GM19023 (cell line): ENCODE data around the gene MVB12B.

ENCODE experiments used
- ATAC-seq: cut with Tn5 transposase; IDR thresholded peaks from one replicate; pipeline ENCODE4 v1.9.1; 2021; ENCODE audit warnings: mild to moderate bottlenecking, moderate library complexity; ENCODE audit not compliant: unreplicated experiment

Gene MVB12B

DNA sequence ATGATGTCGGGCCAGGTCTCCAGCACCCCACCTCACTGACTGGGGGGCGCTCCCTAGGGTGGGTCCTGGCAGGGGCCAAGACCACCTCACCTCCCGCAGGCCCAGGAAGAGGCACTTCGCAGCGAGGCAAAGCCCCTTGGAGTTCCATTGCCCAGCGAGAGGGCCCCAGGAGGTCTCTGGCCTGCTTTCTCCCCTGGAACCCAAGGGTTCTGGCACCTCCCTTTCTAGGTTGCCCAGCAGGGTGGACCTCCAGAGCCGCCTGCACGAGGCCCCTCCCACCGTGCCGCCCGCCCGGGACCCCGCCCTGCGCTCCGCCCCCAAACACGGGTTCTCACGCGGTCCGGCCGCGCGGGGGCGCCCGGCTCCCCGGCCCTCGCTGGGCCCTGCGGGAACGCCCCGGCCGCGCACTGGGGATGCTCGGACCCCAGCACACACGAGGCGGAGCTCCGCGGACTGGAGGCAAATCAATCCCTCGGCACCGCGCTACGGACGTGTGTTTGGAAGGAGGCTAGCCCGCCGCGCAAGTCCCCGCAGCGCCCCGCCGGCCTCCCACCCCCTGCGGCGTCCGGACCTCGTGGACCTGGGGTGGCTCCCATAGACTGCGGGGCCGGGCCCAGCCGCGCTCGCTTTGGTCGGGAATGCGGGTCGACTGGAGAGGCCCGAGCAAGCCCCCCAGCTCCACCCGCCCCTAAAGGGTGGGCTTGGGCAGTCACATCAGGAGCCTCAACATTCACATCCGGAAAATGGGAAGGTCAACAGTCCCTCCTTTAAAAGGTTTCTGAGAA is 187.6 kb downstream of the MVB12B start:
- no peak for ATAC-seq

DNA sequence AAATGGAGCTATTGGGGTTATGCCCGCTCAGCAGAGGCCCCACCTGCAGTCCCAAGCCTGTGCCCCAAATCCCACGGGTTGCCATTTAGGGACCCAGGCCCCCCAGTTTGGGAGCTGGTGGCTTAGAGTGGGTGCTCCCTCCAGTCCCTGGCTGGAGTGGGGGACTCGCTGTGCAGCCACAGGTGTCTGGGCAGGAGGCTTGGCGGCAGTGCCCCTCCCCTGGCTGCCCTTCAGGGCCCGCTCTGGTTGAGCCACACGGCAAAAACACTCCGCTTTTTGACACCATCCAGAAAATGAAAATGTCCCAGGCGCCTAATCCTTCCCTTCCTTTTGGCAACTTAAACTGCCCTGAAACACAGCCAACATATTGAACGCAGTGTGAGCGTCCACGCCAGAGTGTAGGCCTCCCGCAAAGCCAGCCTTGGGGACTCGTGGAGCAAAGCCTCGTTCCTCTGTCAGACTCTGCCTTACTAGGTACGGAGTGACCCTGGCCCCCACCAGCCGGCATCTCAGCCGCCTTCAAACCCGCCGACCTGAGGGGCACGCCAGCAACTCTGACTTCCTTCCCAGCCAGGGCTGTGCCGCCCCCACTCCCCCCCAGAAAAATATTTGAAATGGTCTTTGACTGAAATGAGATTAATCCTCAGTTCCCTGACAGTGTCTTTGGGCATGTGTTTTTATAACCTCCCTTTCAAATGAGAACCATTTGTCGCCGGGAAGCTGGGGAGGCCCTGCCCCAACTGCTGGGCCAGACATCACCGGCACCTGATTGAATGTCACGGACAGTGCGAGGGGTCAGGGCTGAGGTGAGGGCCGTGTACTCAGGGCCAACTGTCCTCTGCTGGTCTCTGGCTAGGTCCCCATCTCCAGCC is 188.6 kb downstream of the MVB12B start:
- ATAC-seq: no peak

DNA sequence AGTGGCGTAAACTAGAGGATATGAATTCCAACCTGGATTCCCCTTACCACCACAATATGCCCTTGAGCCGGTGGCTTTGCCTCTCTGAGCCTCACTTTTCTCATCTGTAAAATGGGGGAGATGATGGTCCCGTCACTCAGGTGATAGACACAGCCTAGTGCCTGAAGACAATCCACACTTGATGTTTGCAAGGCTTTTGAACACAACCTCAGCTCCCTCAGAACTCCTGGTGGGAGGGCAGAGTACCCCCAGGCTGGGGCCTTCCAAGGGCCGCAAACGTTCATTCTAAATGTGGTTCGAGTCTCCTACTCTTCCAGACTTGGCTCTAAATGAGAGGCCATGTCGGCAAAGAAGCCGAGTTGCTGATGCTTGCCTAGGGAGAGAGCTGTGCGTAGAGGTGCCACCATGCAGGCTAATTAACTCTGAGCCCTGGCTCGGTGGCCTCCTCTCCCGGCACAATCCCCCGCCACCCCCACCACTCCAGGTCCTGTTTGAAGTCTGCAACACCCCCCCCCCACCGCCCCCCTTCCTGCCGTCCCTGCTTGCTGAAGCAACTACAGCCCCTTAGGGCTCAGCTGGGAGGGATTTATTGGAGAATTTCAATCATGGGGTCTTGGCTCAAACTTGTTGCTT is 189.4 kb downstream of the MVB12B start:
- no peak for ATAC-seq

DNA sequence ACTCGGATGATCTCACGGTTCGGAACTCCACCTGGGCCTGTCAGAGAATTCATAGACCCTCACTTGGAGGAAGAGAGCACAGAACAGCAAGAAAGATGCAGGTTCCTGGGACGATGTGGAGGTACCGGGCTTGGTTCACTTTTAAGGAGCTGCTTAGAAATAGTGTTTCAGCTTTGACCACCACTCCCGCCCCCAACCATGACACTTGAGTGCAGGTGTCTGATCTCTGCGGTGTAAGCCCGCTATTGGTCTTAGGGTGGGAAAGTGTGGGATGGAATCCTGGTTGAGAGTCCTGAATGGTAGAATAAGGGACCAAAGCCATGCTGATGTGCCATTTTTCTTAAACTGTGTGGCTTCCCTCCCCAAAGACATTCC is 189.9 kb downstream of the MVB12B start:
- no peak for ATAC-seq

DNA sequence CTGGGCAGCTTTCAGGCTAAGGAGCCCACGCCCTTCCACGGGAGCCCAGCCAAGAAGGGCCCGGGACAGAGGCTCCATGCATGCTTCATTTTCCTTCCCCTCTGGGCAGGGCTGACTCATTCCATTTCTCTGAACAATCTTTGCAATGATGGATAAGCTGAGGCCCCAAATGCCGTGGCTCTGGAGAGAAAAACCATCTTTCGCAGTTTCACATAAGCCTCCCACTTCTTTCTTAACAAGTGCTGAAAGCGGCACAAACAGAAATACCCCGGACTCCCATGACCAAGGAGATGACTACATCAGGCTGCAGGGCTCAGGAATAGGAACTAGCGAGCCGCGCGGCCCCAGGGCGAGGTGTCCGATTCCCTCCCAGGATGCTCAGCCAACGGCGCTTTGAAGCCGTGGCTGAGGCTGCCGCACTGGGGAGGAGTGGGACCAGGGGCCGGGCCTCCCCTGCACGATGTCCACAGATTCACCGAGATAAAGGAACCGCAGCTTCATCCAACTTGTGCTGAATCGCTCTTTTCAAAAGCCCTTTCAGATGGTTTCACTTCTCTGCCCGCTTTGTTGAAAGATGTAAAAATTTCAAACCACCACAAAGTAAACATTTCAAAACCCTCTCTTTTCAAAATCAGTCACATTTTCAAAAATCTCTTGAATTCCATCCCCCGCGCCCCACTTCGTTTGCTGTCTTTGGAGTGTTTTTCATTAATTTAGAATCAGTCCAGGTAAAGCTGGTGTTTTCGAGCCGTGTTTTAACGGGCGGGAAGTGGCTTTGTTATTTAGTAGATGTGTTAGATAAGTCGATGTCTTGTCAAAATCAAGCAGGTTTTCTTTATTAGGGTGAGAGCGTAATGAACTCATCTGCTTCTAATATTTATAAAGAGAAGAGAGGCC is 190.6 kb downstream of the MVB12B start:
- no peak for ATAC-seq

DNA sequence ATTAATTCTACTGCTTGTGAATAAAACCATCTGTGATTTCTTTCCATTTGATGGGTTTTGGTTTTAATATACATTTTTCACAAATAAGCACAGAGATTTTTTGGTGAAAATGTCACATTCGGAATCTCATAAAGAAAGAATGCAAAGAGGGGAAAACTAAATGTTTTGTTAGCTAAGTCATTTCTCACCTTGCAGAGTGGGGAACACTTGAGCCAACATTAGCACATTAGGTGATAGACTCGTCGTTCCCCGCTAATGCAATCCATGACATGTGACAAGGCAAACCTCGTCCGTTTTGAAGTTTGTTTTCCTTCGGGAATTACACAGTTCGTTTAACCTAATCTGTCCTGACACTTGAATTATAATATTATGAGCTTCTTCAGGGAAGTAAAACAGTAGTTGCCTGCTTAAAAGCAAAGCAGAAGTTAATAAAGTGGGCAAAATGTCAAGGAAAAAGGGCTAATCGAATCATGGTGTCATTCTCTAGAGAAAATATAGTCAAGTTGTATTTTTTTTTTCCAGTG is 191.3 kb downstream of the MVB12B start:
- ATAC-seq: no peak

DNA sequence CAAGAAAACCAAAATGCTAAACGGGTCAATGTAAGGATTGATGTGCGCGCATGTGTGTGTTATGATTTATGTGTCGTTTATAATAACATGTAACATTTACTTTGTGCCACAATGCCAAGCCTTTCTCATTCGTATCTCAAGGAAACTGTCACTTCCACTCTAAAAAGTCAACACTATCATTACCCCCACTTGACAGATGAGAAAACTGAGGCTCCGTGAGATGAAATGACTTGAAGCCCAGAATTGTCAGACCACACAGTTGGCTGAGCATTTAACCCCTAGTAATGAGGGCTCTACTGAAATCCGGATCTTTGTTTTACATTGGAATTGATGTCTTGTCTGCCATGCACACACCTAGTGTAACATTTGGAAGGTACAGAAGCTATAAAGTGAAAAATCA is 192.1 kb downstream of the MVB12B start:
- ATAC-seq: no peak

DNA sequence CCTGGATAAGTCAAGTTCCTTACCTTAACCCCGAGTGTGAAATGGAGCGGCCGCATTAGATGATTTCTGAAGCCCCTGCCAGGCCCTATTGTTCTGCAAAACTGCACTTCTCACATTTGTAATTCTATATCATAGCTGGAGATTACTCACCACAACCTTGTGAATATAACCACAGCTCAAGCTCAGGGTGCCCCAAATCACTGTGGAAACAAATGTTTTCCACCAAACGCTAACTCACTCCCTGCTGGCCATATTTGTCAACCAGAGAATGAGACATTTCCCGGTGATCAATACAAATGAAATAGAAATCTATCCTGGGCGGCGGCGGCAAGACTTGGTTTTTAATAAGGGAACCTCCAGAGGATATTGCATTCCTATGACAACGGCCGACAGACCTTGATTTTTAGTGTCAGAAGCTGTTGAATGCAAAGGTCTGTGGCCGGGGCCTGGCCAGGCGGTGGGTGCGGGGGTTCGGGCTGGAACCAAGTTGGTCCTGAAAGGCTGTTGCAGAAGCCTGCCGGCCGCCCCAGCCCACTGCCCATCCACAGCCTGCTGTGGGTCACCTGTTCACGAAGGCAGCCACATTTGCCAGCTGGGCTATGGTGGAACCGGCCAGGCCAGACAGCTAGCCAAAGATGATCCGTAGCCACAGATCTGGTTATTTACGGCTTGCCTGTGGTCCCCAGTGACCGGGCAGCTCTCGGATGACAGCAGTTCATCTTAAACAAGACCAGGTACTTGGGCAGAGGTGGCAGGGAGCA is 193.2 kb downstream of the MVB12B start:
- no peak for ATAC-seq

DNA sequence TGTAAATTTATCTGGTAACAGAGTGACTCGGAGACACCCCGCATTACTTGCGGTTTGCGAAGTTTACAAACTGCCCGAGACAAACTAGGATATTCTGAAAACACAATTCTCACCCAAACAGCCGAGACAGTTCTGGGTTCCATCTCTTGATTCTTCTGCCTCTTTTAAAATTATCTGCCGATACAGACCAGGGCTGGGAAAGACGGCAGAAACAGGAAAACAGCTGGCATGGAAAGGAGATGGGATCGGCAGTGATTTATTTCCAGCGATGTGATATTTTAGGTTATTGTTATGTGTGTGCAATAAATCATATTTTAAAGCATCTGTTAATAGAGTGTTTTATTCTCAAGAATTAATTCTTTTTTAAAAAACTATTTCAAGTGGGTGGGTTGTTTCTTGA is 193.8 kb downstream of the MVB12B start:
- ATAC-seq: no peak

DNA sequence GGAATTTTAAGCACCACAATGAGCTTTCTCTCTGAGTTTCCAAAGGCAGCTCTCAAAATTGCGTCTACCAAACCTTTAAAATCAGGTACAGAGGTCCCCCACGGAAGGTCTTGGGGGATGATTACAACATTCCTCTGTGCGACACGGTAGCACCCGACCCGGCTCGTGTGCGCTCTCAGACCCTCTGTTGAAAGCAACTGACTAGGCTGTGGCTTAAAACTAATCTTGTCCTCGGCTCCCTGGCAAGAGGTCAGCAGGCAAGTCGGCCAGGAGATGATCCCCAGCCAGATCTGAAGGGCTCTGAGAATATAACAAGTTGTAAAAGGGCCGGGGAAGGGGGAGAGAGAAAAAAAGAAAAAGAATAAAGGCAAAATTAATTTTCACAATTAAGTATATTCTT is 194.5 kb downstream of the MVB12B start:
- ATAC-seq: no peak

DNA sequence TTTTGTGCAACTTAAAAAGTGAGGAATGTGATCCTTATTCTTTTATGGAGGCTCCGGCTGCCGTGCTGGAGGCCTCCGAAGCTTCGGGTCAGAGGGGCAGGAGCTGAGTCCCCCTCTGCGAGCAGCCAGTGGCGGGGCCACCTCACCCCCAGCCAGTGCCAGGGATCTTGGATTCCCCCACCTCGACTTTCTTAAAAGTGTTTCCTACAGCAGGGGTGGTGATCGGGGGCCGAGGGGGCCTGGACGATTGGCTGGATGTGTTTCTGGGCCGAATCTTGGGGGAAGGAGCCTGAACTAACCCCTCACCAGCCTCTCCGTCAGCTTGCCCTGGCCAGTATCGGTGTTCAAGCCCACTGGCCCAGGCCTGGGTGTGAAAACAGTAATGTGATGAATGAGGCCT is 194.9 kb downstream of the MVB12B start:
- no peak for ATAC-seq

DNA sequence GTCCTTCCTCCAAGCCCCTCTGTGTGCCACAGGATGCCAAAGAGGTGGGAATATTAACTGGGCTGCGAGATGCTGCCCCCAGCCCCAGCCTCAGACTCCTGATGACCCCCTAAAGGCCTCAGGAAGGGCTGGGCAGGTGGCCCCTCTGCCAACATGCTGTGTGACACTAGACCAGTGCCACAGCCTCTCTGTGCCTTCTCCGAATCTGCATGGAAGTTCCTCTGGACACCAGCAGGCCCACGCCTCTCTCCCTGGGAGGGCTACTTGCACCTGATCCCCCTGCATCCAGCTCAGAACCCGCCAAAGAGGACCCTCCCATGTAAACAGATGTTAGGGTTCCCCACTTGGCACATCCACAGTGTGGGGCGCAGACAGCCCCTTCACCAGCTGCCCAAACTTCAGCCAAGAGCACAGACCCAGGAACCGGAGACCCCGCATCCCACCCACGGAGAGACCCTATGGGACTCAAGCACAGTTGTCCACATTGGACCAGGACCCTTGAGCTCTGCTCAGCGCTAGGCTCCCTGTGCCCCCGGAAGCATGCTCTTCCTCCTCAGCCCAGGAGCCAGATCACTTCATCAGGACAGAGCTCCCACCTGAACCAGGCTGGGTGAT is 195.5 kb downstream of the MVB12B start:
- ATAC-seq: no peak

DNA sequence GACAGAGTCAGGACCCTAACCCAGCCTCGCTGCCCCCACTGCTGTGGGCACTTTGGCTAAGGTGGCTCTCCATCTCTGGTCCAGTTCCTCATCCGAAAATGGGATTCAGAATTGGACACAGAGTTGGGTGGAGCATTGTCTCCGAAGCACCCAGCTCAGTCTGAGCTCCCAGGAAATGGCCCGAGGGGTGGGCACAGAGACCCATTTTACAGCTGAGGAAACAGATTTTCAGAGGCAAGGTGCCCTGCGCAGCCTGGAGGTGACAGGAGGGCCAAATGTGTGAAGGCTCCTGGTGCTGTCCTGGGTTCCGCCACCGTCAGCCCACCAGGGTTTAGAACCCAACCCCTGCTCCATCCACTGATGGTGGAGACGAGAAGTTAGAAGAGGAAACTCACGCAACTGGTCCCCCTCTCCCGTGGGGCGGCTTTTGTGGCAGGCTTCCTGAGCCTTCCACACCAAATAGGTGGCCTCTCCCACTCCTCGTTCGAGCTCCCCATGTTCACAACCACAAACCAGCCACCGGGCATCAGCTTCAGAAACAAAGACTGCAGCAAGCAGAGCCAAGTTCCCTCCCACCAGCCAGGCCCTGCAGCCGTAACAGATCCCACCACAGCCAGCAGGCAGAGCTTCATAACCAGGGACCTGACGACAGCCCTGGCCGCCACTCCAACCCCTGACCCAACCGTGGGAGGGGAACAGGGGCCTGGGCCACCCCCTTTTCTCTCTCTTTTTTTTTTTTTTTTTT is 196.2 kb downstream of the MVB12B start:
- no peak for ATAC-seq

DNA sequence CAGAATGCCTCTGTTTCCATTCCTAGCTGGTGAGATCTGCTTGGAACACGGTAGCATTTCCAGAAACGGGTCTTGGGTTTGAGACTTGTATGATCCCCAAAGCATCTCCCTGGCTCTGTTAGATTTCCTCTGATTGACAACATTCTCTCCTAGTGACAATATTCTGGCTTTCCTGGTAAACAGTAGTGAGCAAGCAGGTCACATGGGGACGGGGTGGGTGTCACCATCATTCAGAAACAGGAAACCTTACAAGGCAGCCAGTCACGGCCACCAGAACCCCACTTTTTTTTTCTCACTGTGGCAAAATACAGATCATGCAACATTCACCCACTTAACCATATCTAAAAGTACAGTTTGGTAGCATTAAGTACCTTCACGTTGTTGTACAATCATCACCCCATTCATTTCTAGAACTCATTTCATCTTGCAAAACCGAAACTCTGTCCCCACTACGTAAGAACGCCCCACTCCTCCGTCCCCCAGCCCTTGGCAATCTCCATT is 197.0 kb downstream of the MVB12B start:
- no peak for ATAC-seq

DNA sequence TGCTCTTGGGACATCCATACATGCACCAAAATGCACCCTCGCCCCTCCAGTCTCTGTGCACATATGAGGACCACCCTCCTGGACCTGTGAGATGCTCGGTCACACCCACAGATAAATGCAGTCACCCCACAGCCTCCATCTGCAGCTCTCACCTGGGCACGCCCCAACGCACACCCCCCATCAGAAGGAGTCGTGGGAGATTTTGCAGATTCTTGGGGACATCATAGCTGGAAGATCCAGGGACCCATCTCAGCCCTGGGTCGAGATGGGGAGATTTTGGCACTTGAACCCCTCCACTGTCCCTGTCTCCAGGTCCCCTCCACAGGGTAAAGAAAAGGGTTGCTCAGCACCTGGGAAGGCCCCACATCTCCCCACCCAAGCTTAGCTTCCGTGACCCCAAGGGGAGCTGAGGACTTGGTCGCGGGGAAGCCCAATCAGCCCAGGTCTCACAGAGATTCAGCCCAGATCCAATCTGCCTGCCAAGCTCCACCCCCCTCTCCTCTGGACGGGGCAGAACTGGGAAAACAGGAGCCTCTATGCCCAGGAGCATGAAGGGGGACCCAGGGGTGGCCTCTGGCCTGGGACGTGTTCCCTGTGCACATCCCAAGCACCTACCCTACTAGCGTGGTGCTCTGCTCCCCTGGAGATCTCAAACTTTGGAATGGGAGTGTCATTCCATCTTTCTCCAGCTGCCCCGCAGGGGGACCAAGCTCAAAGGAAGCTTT is 197.9 kb downstream of the MVB12B start:
- no peak for ATAC-seq

DNA sequence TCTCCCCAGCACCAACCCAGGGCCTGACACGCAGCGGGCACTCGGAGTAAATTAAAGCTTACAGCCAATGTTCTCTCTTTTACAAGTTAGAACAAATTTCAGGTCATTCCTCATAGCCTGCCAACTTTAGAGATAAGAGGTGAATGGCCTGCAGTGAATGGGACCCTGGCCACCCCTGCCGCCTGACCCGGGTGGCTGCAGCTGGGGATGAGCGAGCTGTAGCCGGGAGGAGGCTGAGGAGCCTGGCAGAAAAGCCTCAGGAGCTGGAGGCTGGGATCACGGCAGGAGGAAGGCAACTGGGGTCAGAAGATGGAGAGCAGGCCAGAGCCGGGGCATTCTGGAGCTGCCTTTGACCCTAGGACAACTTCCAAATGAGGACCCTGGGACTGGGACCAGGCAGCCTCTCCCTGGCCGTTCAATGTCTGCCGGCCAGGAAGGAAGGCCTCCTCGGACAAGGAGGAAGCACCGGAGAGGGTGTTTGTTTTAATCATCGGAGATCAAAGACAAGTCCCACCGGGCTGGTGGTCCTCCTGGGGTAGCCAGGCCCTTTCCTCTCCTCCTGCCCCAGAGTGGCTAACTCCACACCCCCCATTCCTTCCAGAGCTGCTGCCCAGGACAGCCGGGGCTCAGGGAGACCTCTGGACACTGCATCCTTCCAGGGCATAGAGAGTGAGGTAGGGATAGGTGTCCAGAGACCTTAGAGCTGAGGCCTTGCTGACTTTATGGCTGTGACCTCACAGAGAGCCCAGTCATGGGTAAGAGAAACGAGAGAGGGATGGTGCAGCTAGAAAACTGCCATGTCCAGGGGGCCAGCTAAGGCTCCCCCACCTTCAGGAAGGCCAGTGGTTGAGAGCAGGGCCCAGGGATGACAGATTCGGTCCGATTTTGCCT is 199.8 kb downstream of the MVB12B start:
- ATAC-seq: no peak
